Kidney epithelial cell (primary cell): ENCODE data around the gene ZNF362. TPM values are rescaled to one million over a fixed set of nuclear protein-coding genes. Genes with fewer than 3 reads are reported as not detected.

Experiments used
- DNase-seq: peaks from one replicate; pipeline ENCODE4 v3.0.0-alpha.2; 2010; ENCODE audit warnings: low read depth
- H3K27me3 ChIP-seq: 2 replicates; pipeline ENCODE4 v1.6.0; 2011; ENCODE audit warnings: low read length; ENCODE audit not compliant: control insufficient read depth, insufficient read depth
- H3K36me3 ChIP-seq: 2 replicates; pipeline ENCODE4 v1.5.1; 2011; ENCODE audit warnings: low read length; ENCODE audit not compliant: control insufficient read depth, insufficient read depth
- H3K4me3 ChIP-seq: 2 replicates; pipeline ENCODE4 v1.5.1; 2011; ENCODE audit warnings: low read depth, mild to moderate bottlenecking, control low read depth, low read length
- total RNA-seq: library from RNA; depleted of rRNA; stranded (reverse); fragments of >200 nt; gene quantifications from 2 replicates; pipeline ENCODE4 v1.2.3, GENCODE V29; 2015
- TF ChIP-seq, protein P1 (sequence below): IDR thresholded peaks from 2 replicates; pipeline ENCODE4 v1.5.1; 2011; ENCODE audit warnings: mild to moderate bottlenecking, moderate library complexity, low read length, control low read depth, inconsistent platforms; ENCODE audit not compliant: insufficient read depth, poor library complexity, severe bottlenecking

Gene ZNF362
- total RNA-seq, 1 donor from 2014 or later = 26.0 TPM

DNA sequence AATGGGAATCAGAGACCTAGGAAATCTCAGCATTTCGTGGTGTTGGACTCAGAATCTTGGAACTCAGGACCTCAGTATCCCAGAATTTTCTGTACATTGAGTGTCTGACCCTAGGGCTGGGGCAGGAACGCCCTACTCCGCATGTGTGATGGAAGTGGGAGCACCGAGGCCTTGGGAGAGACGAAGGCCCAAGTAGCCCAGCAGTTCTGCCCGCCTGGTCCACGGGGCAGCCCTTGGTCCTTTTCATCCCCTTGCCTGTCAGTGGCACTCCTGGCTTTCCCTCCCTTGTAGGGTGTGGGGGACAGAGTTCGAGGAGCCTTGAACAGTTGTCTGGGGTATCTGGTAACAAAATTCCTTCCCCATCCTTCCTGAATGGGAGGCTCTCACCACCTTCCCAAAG is 54.4 kb downstream of the ZNF362 start:
- no peaks in the 10 kb centered on the region for H3K36me3 ChIP-seq
- H3K4me3 ChIP-seq = no peak overlapping the region
- DNase-seq = no peak
- TF ChIP-seq, protein P1, sequence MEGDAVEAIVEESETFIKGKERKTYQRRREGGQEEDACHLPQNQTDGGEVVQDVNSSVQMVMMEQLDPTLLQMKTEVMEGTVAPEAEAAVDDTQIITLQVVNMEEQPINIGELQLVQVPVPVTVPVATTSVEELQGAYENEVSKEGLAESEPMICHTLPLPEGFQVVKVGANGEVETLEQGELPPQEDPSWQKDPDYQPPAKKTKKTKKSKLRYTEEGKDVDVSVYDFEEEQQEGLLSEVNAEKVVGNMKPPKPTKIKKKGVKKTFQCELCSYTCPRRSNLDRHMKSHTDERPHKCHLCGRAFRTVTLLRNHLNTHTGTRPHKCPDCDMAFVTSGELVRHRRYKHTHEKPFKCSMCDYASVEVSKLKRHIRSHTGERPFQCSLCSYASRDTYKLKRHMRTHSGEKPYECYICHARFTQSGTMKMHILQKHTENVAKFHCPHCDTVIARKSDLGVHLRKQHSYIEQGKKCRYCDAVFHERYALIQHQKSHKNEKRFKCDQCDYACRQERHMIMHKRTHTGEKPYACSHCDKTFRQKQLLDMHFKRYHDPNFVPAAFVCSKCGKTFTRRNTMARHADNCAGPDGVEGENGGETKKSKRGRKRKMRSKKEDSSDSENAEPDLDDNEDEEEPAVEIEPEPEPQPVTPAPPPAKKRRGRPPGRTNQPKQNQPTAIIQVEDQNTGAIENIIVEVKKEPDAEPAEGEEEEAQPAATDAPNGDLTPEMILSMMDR = no peak
- H3K27me3 ChIP-seq = peaks cover 7% of the 10 kb centered on the region

DNA sequence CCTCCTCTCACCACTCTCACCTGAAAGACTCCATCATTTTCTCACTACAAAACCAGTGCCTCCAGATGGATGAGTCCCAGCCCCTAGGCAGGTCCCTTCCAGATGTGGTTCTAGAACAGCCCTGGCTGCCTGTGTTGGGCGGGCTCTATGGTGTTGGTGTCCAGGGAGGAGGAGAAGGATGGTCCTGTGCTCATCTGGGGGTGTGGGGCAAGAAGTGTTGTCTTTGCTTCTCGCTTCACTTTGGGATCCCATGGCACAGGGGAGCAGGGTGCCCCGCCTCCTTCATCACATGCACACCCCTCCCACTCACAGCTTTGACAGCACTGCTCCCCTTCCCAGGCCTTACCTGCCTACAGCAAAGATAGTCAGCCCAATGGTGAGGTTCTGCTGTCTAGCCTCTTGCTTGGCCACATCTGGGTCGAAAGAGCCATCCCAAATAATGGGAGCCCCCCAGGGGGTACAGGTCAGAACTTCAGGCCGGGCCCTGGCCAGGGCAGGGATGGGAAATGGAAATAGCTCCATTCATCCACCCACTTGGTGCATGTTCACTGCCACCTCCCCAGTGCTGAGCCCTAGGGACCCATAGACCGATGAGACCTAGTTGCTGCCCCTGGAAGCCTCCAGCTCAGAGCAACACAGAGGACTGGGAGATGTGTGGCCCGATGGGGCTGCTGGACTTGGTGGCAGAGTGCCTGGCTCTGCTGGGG is 55.6 kb downstream of the ZNF362 start:
- Histone ChIP-seq H3K4me3 (no peak overlapping the region), H3K36me3 (no peaks in the 10 kb centered on the region), H3K27me3 (peaks cover 4% of the 10 kb centered on the region)
- no peak for DNase-seq
- TF ChIP-seq, protein P1 = no peak

DNA sequence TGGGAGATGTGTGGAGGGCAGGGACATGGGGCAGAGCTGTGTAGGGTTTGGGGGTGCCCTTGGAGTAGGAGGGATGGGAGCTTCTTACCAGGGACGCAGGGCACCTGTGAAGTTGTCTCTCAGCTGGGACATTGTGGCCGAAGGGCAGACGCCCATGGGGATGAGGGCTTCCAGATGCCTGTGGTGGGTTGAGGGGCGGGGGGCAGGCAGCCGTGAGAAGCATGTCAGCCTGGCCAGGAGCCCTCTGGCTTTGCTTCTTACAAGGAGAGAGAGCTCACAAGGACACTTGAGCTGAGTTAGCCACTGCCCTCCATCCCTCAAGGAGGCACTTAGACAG is 56.1 kb downstream of the ZNF362 start:
- H3K4me3 ChIP-seq = no peak overlapping the region
- no peaks in the 10 kb centered on the region for H3K27me3 ChIP-seq
- no peak for DNase-seq
- TF ChIP-seq, protein P1 = no peak
- H3K36me3 ChIP-seq = no peaks in the 10 kb centered on the region

DNA sequence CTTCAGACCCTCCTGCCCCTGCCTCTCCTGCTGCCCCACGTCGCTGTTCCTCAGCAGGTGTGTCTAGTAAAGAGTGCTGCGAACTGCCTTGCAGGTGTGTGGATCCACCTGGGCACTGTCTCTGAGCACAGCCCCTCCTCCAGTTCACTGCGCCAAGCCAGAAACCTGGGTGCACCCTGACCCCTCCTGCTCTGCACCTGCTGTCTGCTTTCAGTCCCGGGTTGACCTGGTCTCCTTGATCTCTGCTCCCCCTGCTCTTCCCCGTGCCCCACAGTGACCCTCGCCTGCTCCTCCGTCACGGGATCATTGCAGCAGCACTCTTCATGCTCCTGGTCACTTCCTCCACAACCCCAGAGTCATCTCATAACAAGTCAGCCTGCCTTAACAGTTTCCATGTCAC is 58.1 kb downstream of the ZNF362 start:
- no peak for DNase-seq
- Histone ChIP-seq H3K4me3 (no peak overlapping the region), H3K36me3 (no peaks in the 10 kb centered on the region), H3K27me3 (no peaks in the 10 kb centered on the region)
- TF ChIP-seq, protein P1 = no peak

DNA sequence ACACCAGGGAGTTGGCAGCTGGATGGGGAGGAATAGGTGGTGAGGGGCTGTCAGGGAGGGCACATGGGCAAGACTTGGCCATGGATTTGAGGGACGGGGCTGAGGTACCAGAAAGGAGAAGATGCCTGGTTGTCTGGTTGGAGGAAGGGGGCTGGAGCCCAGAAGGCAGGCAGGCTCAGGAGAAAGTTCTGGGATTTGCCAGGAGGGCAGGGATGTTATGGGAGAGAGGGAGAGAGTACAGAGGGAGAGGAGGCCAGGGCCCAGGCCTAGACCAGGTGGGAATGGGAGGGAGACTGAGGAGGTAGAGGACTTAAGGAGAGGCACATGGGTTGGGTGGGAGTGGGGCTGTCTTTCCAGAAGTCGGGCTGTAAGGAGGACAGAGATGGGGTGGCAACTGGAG is 60.3 kb downstream of the ZNF362 start:
- no peak overlapping the region for H3K4me3 ChIP-seq
- no peaks in the 10 kb centered on the region for H3K36me3 ChIP-seq
- no peak for DNase-seq
- H3K27me3 ChIP-seq = no peaks in the 10 kb centered on the region
- TF ChIP-seq, protein P1 = no peak

DNA sequence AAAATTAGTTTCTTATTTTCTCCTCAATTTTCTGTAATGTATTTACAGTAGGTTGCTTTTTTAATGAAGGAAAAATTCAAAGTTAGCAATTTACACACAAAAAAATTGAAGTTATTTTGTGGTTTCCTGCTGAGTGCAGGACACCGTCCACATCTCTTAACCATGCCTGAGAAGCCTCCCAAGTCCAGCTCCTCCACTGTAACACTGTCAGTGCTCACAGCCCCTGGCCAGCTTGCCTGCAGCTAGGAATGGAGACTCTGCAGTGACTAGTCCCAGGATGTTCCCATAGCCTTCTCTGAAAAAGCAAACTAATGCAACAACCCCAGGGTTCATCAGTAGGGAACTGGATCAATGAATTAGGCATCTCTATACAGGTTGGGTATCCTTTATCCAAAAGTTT is 61.1 kb downstream of the ZNF362 start:
- Histone ChIP-seq H3K27me3 (no peaks in the 10 kb centered on the region), H3K4me3 (no peak overlapping the region)
- DNase-seq = no peak

More for the DNA sequence above, 61.1 kb downstream of the ZNF362 start:
- no peaks in the 10 kb centered on the region for H3K36me3 ChIP-seq
- TF ChIP-seq, protein P1 = no peak
